ENCODE data around the gene THADA.
"Not testable (repeated sequence)": the region's sequence is repeated elsewhere in the genome, so short reads cannot be mapped to it uniquely, and the experiment has no call there.

THADA gene

GRCh38 chr2:43542285-43542933 is 53.4 kb downstream of the THADA start:
- FAIRE-seq (peak; percentile 91), DNase-seq (ENCODE audit: insufficient read length, low spot score) (no peak)

- DNase-seq (ENCODE audit: insufficient read length, low spot score) (no peak), FAIRE-seq (no peak)
Observed at GRCh38 chr2:43541165-43541564, 54.7 kb downstream of the THADA start.

- DNase-seq (ENCODE audit: insufficient read length, low spot score) (no peak), FAIRE-seq (peak; percentile 8)
Observed at GRCh38 chr2:43540021-43540779, 55.6 kb downstream of the THADA start.

- FAIRE-seq = no peak
- DNase-seq (ENCODE audit: insufficient read length, low spot score) = no peak
Observed at GRCh38 chr2:43539436-43539835, 56.4 kb downstream of the THADA start.

DNA sequence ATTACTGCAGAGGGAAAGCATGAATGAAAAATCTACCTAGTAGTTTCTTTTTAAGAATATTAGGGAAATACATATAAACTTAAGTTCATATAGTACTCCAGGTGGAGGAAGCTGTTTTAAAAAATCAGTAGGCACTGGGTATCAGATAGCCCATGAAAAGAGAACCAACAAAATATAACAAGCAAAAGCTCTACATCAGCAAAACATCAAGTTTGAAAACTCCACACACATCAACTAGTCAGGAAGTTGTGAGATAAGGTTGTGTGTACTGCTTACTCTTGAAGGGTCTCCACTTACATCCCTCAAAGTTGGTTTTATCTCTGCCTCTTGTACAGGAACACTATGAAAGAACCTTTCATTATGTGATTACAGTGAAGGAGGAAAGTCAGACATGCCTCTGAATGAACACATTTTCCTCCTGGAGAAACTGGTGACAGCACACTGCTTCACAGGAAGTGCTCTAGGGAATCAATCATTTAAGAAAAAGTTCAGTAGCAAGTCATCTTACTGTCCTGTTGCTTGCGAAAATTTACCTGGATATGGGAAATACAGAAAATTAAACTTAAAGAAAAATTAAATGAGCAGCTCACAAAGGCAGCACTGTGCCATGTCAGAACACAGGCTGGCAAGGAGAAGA is 57.7 kb downstream of the THADA start:
- FAIRE-seq (no peak), DNase-seq (ENCODE audit: insufficient read length, low spot score) (no peak)

DNA sequence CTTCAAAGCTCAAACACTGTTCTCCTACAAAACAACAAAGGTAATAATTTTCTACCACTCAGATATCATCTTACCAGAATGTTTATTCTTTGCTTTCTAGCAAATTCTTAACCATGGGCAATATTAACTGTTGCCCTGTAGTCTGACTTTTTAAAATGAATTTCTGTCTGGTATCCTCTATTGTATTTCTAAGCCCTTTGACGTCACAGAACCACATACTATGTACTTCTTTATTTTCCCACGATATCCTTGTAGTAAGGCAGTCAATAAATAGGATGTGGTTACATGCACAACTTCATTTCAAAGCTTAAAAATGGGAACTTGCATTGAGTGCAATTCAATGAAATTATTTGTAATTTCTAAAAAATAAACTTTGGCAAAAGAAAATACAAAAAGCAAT is 58.7 kb downstream of the THADA start:
- no peak for DNase-seq (ENCODE audit: insufficient read length, low spot score)
- FAIRE-seq = no peak

GRCh38 chr2:43534569-43534968 is 61.3 kb downstream of the THADA start:
- FAIRE-seq (no peak), DNase-seq (ENCODE audit: insufficient read length, low spot score) (no peak)

- not testable (repeated sequence) for DNase-seq (ENCODE audit: insufficient read length, low spot score); FAIRE-seq
Observed at GRCh38 chr2:43532572-43532971, 63.3 kb downstream of the THADA start.

- FAIRE-seq = no peak
- no peak for DNase-seq (ENCODE audit: insufficient read length, low spot score)
Observed at GRCh38 chr2:43531251-43531650, 64.6 kb downstream of the THADA start.

- DNase-seq (ENCODE audit: insufficient read length, low spot score) (no peak), FAIRE-seq (no peak)
Observed at GRCh38 chr2:43526994-43527393, 68.8 kb downstream of the THADA start.

- no peak for DNase-seq (ENCODE audit: insufficient read length, low spot score)
- FAIRE-seq = no peak
Observed at GRCh38 chr2:43525506-43525905, 70.3 kb downstream of the THADA start.

- no peak for FAIRE-seq
- no peak for DNase-seq (ENCODE audit: insufficient read length, low spot score)
Observed at GRCh38 chr2:43524177-43524965, 71.5 kb downstream of the THADA start.

DNA sequence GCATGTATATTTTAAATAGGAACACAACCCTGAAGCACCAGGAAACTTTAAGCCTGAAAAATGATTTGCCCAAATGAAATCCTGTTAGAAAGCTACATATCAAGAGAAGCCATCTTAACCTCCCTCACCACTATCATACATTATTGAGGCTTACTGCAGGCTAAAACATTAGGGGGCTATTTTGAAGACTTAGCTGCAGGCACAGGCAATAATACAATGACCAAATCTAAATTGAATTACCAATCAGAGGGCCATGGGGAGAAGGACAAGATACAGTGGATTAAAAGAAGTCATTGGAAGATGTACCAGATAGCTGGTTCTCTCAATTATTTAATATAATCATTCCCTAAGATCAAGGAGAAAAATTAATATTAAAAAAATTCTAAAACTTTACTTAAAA is 73.7 kb downstream of the THADA start:
- DNase-seq (ENCODE audit: insufficient read length, low spot score) (no peak), FAIRE-seq (no peak)

DNA sequence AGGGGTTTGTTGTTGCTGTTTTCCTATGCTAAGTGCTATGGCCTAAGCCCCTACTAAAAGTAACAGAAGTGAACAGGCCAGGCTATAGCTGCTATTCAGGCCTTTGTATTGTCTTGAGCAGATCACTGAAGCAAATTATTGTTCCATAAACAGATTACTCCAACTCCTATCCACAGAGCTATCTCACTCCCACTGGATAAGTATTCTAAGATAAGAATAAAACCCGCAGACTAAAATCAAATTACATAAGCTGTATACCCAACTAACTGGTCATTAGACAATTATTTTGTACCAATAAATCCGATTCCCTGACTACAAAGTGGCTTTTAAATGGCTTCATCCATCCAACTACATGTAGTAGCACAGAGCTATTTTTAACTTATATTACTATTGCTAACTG is 74.3 kb downstream of the THADA start:
- FAIRE-seq (no peak), DNase-seq (ENCODE audit: insufficient read length, low spot score) (no peak)

GRCh38 chr2:43520919-43521318 is 74.9 kb downstream of the THADA start:
- DNase-seq (ENCODE audit: insufficient read length, low spot score) (no peak), FAIRE-seq (no peak)

DNA sequence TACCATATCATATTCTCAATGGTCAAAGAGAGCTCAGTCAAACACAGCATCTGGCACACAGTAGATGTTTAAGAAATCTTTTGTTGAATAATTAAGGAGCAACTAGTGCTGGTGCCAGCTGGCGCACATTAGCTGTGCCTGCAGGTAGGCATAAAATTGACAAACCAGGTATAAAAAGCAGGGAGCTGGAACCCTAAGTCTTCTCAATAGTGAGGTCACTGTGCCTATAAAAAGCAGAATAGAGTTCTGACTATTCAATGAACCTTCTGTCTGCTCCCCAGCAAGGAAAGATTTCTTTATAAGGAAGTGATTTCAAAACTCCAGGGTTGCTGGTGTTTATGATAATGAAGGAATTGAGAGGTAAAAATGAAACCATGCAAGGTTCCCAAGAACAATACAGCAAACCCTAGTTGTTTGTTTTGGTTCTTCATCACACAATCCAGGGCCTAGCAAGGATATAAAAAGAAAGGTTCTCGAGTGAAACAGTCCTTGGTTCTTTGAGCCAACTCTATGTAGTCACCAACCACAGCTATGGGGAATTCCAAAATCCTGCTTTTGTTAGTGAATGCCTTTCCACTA is 76.1 kb downstream of the THADA start:
- DNase-seq (ENCODE audit: insufficient read length, low spot score) (no peak), FAIRE-seq (peak; percentile 71)

DNA sequence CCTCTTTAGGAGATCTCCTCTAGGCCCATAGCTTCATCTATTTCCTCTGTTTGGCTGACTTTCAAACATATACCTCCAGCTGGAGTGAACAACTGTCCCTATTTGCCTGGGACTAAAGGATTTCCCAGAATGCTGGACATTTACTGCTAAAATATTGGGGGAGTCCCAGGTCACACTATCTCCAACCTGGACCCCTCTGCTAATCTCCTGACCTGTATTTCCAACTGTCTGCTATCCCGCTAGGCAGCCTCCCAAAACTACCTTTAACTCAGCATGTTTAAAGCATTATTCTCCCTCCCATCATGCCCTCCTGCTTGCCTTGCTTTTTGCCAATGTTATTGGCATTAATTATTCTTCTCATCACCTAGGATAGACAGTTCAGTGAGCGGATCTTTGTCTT is 77.1 kb downstream of the THADA start:
- no peak for FAIRE-seq

GRCh38 chr2:43518181-43518580 is 77.7 kb downstream of the THADA start:
- DNase-seq (ENCODE audit: insufficient read length, low spot score) = no peak
- FAIRE-seq = no peak

More for the DNA sequence above, 77.1 kb downstream of the THADA start:
- no peak for DNase-seq (ENCODE audit: insufficient read length, low spot score)

DNA sequence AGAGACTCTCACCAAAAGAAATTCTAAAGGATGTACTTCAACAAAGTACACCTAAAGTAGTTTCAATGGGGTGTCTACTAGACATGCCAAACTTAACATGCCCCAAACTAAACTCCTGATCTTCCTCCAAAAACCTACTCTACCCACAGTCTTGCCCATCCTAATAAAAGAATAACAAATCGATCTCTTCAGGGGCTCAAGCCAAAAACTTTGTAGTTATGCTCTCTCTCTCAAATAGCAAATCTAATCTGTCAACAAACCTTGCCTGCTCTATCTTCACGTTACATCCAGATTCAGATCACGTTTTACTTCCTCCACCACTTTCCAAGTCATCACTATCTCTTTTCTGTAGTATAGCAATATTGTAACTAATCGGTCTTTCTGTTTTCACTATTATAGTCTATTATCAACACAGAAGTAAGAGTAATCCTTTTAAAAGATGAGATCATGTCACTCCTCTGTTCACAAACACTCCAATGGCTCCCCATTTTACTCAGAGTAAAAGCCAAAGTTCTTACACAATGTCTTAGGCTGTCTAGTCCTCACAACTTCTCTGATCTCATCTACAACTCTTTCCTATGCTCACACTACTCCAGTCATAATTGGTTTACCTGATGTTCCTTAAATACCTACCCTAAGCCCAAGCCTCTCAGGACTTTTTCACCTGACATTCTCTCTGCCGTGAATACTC is 79.9 kb downstream of the THADA start:
- peak; percentile 11 for FAIRE-seq
- DNase-seq (ENCODE audit: insufficient read length, low spot score) = no peak

GRCh38 chr2:43515248-43515647 is 80.6 kb downstream of the THADA start:
- FAIRE-seq (no peak), DNase-seq (ENCODE audit: insufficient read length, low spot score) (no peak)
